Chondrocyte (in vitro differentiated cells): ENCODE measurements around the gene MSMP. TPM values are rescaled to one million over a fixed set of nuclear protein-coding genes. Genes with fewer than 3 reads are reported as not detected.

Experiments used
- DNase-seq: peaks from one replicate; pipeline ENCODE4 v3.0.0; 2021; ENCODE audit warnings: mixed read lengths, low spot score
- H3K27ac Mint-ChIP-seq: one replicate; pipeline ENCODE4 v1.8.0; 2021; ENCODE audit warnings: mild to moderate bottlenecking, moderate library complexity, mixed read lengths; ENCODE audit not compliant: unreplicated experiment
- H3K27me3 Mint-ChIP-seq: 2 replicates; pipeline ENCODE4 v1.8.0; 2021; ENCODE audit warnings: low read depth, mixed read lengths
- H3K36me3 Mint-ChIP-seq: 2 replicates; pipeline ENCODE4 v1.8.0; 2021; ENCODE audit warnings: low read depth, mixed read lengths
- H3K4me1 Mint-ChIP-seq: 2 replicates; pipeline ENCODE4 v1.8.0; 2021; ENCODE audit warnings: low read depth, mild to moderate bottlenecking, mixed read lengths
- H3K4me3 Mint-ChIP-seq: one replicate; pipeline ENCODE4 v1.8.0; 2021; ENCODE audit warnings: mild to moderate bottlenecking, moderate library complexity, mixed read lengths; ENCODE audit not compliant: unreplicated experiment
- H3K9me3 Mint-ChIP-seq: 2 replicates; pipeline ENCODE4 v1.8.0; 2021; ENCODE audit warnings: low read depth, mixed read lengths
- total RNA-seq: library from RNA; stranded (reverse); gene quantifications from 3 replicates; pipeline ENCODE4 v1.2.1, GENCODE V29; 2021
- TF ChIP-seq, protein P1 (sequence below): fragments of 200-600 bp; sonication (generic); IDR thresholded peaks from 2 replicates; pipeline ENCODE4 v1.5.0; 2021; ENCODE audit warnings: antibody characterized with exemption, mild to moderate bottlenecking, moderate library complexity

Gene MSMP
- total RNA-seq, 1 donor from 2014 or later: not detected

DNA sequence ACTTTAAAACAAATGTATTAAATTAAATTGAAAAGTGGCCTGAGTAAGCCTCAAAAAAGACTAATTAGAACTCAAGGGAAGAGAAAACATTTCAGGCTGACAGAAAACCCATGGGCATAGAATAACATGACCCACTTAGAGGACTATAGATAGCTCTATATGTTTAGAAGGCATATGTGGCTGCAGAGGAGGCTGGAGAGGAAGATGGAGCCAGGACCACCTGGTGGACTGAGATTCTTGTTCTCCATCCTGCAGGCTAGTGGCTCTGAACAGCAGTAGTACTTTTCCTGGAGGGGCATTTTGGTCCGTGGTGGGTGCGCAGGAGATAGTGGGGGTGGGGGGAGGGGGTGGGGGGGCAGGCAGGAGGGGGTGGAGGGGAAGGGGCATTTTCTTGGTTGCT, 27.0 kb upstream of the MSMP start:
- Mint-ChIP-seq H3K27me3 (peaks cover 19% of the 10 kb centered on the region), H3K4me3 (no peak overlapping the region)
- no peak for DNase-seq

DNA sequence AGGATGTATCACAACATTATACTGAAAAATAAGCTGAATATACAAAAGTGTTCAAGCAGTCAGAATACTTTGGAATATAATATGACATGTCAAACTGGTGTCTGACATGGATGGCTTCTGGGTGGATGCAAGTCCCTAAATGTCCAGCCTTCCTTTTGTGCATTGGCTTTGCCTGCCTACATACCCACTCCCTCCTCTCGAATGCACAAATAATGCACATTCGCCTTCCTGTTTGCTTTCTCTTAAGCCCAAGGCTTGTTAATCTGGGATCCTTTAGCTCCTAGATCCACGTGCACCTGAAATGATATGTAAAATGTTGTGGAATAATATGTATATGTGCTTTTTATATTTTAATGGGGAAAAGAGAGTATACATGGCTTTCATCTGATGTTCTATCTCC, 24.4 kb upstream of the MSMP start:
- no peaks in the 10 kb centered on the region for H3K9me3 Mint-ChIP-seq
- H3K4me3 Mint-ChIP-seq: no peak overlapping the region
- no peak for DNase-seq
- TF ChIP-seq, protein P1, sequence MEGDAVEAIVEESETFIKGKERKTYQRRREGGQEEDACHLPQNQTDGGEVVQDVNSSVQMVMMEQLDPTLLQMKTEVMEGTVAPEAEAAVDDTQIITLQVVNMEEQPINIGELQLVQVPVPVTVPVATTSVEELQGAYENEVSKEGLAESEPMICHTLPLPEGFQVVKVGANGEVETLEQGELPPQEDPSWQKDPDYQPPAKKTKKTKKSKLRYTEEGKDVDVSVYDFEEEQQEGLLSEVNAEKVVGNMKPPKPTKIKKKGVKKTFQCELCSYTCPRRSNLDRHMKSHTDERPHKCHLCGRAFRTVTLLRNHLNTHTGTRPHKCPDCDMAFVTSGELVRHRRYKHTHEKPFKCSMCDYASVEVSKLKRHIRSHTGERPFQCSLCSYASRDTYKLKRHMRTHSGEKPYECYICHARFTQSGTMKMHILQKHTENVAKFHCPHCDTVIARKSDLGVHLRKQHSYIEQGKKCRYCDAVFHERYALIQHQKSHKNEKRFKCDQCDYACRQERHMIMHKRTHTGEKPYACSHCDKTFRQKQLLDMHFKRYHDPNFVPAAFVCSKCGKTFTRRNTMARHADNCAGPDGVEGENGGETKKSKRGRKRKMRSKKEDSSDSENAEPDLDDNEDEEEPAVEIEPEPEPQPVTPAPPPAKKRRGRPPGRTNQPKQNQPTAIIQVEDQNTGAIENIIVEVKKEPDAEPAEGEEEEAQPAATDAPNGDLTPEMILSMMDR: no peak
- no peak overlapping the region for H3K27ac Mint-ChIP-seq
- H3K4me1 Mint-ChIP-seq: no peaks in the 10 kb centered on the region
- H3K36me3 Mint-ChIP-seq: no peaks in the 10 kb centered on the region
- peaks cover 16% of the 10 kb centered on the region for H3K27me3 Mint-ChIP-seq

More for the DNA sequence above, 27.0 kb upstream of the MSMP start:
- H3K36me3 Mint-ChIP-seq: no peaks in the 10 kb centered on the region
- TF ChIP-seq, protein P1: no peak
- H3K9me3 Mint-ChIP-seq: no peaks in the 10 kb centered on the region
- H3K4me1 Mint-ChIP-seq: no peaks in the 10 kb centered on the region
- H3K27ac Mint-ChIP-seq: no peak overlapping the region

DNA sequence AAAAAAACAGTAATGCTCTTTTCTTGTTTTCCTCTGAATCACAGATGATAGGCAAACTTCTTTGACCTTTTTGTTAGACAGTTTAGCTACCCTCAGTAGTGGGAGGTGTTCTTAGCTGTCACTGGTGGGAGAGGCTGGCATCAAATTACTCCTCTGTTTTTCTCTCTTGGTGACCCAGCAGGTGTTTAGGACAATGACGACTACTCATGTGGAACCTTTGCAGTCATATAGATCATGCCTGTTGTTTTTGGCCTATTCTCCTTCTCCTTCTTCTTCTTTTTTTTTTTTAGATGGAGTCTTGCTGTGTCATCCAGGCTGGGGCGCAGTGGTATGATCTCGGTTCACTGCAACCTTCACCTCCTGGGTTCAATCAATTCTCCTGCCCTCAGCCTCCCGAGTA, 21.9 kb upstream of the MSMP start:
- Mint-ChIP-seq H3K4me3 (no peak overlapping the region), H3K27me3 (peaks cover 14% of the 10 kb centered on the region), H3K9me3 (no peaks in the 10 kb centered on the region), H3K27ac (no peak overlapping the region), H3K4me1 (no peaks in the 10 kb centered on the region), H3K36me3 (no peaks in the 10 kb centered on the region)
- TF ChIP-seq, protein P1: no peak
- DNase-seq: no peak

DNA sequence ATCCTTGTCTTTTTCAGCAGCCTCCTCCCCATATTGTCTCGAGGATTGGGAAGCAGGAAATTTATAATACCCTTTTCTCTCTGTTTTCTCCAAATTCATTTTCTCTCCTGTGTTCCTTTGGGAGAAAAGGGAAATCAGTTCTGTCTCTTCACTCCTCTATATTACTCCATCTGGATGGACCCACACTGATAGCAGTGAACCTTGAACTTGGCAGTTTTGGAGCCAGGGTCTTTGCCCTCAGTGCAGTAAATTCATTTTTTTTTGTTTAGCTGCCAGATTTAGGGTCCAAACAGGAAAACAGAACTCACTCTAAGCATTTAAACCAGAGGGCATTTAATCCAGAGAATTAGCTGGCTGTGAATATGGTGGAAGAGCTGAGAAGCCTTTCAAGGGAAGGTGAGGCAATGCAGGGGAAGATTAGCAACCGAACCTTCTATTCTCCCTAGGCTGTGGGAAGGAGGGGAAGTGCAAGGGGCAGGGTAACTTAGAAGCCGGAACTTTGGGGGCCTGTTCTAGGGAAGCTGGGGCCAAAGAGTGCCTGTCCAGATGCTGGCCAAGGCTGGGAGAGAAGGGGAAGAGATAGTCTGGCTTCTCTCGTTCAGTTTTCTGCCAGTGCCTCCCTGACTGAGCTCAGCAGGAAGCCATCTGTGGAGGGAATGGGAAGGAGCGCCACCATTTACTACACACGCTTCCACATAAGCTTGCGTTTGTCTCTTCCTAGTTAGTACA, 21.0 kb upstream of the MSMP start:
- Mint-ChIP-seq H3K27ac (no peak overlapping the region), H3K36me3 (no peaks in the 10 kb centered on the region), H3K27me3 (peaks cover 10% of the 10 kb centered on the region), H3K9me3 (no peaks in the 10 kb centered on the region), H3K4me3 (no peak overlapping the region), H3K4me1 (no peaks in the 10 kb centered on the region)
- TF ChIP-seq, protein P1: no peak
- DNase-seq: no peak

DNA sequence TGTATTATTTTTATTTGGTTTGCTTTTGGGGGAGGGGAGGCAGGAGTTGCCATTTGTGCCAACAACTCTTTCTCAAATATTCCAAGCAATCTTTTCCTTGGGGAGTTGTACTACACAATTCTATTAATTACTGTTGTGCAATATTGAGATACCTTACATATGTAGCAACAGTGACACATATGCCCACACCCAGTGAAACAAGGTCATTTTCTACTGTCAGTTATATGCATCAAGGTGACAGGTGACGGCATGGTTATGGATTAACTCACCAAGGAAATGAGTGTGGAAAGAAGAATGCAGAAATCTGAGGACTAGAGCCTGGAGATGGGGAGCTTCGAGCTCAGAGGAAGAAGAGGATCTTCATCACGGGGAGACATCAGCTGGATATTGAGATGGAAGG, 17.9 kb upstream of the MSMP start:
- H3K27ac Mint-ChIP-seq: no peak overlapping the region
- H3K9me3 Mint-ChIP-seq: no peaks in the 10 kb centered on the region
- no peaks in the 10 kb centered on the region for H3K4me1 Mint-ChIP-seq
- DNase-seq: no peak
- H3K4me3 Mint-ChIP-seq: no peak overlapping the region
- H3K36me3 Mint-ChIP-seq: no peaks in the 10 kb centered on the region
- no peaks in the 10 kb centered on the region for H3K27me3 Mint-ChIP-seq
- TF ChIP-seq, protein P1: no peak
